ENCODE results near the gene SLC37A1. TPM values are rescaled to one million over a fixed set of nuclear protein-coding genes. Genes with fewer than 3 reads are reported as not detected.
A peak's percentile ranks its signal among the peaks of the same experiment; 100 is the strongest.

SLC37A1 gene
- total RNA-seq, 1 donor from 2014 or later = 23.0 TPM

- intact Hi-C loops (cut with micrococcal nuclease) = no loop called here
- Mint-ChIP-seq H3K4me3 (no peak overlapping the region), H3K36me3 (ENCODE audit: low read depth) (no peaks in the 10 kb centered on the region), H3K4me1 (peaks cover 9% of the 10 kb centered on the region), H3K9me3 (peaks cover 10% of the 10 kb centered on the region), H3K27me3 (peaks cover 36% of the 10 kb centered on the region), H3K27ac (no peak overlapping the region)
- DNase-seq = no peak
These were observed 23.7 kb upstream of the SLC37A1 start for GRCh38 chr21:42489991-42490390.

- no peak for DNase-seq
- intact Hi-C loops (cut with micrococcal nuclease) = no loop called here
- peaks cover 12% of the 10 kb centered on the region for H3K4me1 Mint-ChIP-seq
- no peaks in the 10 kb centered on the region for H3K36me3 Mint-ChIP-seq (ENCODE audit: low read depth)
- no peak overlapping the region for H3K27ac Mint-ChIP-seq
- H3K27me3 Mint-ChIP-seq = peaks cover 35% of the 10 kb centered on the region
- peaks cover 10% of the 10 kb centered on the region for H3K9me3 Mint-ChIP-seq
- no peak overlapping the region for H3K4me3 Mint-ChIP-seq
These were observed 22.9 kb upstream of the SLC37A1 start for GRCh38 chr21:42490720-42491119.

- intact Hi-C loops (cut with micrococcal nuclease) = no loop called here
- H3K4me3 Mint-ChIP-seq = no peak overlapping the region
These were observed 22.3 kb upstream of the SLC37A1 start for GRCh38 chr21:42491328-42491727.

GRCh38 chr21:42492201-42492600 is 21.5 kb upstream of the SLC37A1 start:
- no peaks in the 10 kb centered on the region for H3K36me3 Mint-ChIP-seq (ENCODE audit: low read depth)
- H3K4me1 Mint-ChIP-seq = peaks cover 22% of the 10 kb centered on the region
- no peak for DNase-seq
- no peak overlapping the region for H3K27ac Mint-ChIP-seq
- intact Hi-C loops (cut with micrococcal nuclease) = no loop called here
- peaks cover 22% of the 10 kb centered on the region for H3K27me3 Mint-ChIP-seq
- H3K4me3 Mint-ChIP-seq = no peak overlapping the region
- H3K9me3 Mint-ChIP-seq = peaks cover 10% of the 10 kb centered on the region

More at GRCh38 chr21:42491328-42491727, 22.3 kb upstream of the SLC37A1 start:
- H3K27me3 Mint-ChIP-seq = peaks cover 31% of the 10 kb centered on the region
- peaks cover 16% of the 10 kb centered on the region for H3K4me1 Mint-ChIP-seq
- peaks cover 10% of the 10 kb centered on the region for H3K9me3 Mint-ChIP-seq
- DNase-seq = no peak
- H3K36me3 Mint-ChIP-seq (ENCODE audit: low read depth) = no peaks in the 10 kb centered on the region
- H3K27ac Mint-ChIP-seq = no peak overlapping the region

- Mint-ChIP-seq H3K4me1 (peaks cover 23% of the 10 kb centered on the region), H3K9me3 (peaks cover 7% of the 10 kb centered on the region), H3K27me3 (peaks cover 15% of the 10 kb centered on the region), H3K27ac (no peak overlapping the region), H3K36me3 (ENCODE audit: low read depth) (no peaks in the 10 kb centered on the region), H3K4me3 (no peak overlapping the region)
- intact Hi-C loops (cut with micrococcal nuclease) = no loop called here
- DNase-seq = no peak
These were observed 20.3 kb upstream of the SLC37A1 start for GRCh38 chr21:42493109-42494060.

- H3K36me3 Mint-ChIP-seq (ENCODE audit: low read depth) = no peaks in the 10 kb centered on the region
- no peak for DNase-seq
- peaks cover 13% of the 10 kb centered on the region for H3K27me3 Mint-ChIP-seq
- H3K9me3 Mint-ChIP-seq = no peaks in the 10 kb centered on the region
- intact Hi-C loops (cut with micrococcal nuclease) = no loop called here
- H3K27ac Mint-ChIP-seq = no peak overlapping the region
- no peak overlapping the region for H3K4me3 Mint-ChIP-seq
- peaks cover 23% of the 10 kb centered on the region for H3K4me1 Mint-ChIP-seq
These were observed 18.6 kb upstream of the SLC37A1 start for GRCh38 chr21:42495027-42495426.

- H3K27ac Mint-ChIP-seq = peak overlapping the region; percentile 68
- no peak for DNase-seq
- no peaks in the 10 kb centered on the region for H3K36me3 Mint-ChIP-seq (ENCODE audit: low read depth)
- peaks cover 21% of the 10 kb centered on the region for H3K4me1 Mint-ChIP-seq
- H3K9me3 Mint-ChIP-seq = no peaks in the 10 kb centered on the region
- intact Hi-C loops (cut with micrococcal nuclease) = loop anchor here (1.0 to 2.0 kb wide), 2 partner anchors 19 to 31 kb away; no protein-coding TSS in a partner anchor
- peak overlapping the region; percentile 88 for H3K4me3 Mint-ChIP-seq
- H3K27me3 Mint-ChIP-seq = peaks cover 19% of the 10 kb centered on the region
These were observed 17.9 kb upstream of the SLC37A1 start for GRCh38 chr21:42495765-42496119.

GRCh38 chr21:42496120-42496838 is 17.4 kb upstream of the SLC37A1 start, which contains the start of gene RSPH1:
Gene RSPH1 (minus strand): TSS chr21:42496224. CDS start chr21:42496186, 38 bp downstream.
- DNase-seq = peak; percentile 100
- Mint-ChIP-seq H3K27ac (peak within 1 kb of the TSS; percentile 88), H3K4me3 (peak within 1 kb of the TSS; percentile 88), H3K27me3 (peaks cover 18% of the 10 kb centered on the region), H3K9me3 (no peaks in the 10 kb centered on the region), H3K36me3 (ENCODE audit: low read depth) (no peaks in the 10 kb centered on the region), H3K4me1 (peaks cover 21% of the 10 kb centered on the region)
- intact Hi-C loops (cut with micrococcal nuclease) = loop anchor here (1.0 to 2.0 kb wide), 2 partner anchors 18 to 31 kb away; no protein-coding TSS in a partner anchor

- DNase-seq = no peak
These were observed 16.8 kb upstream of the SLC37A1 start for GRCh38 chr21:42496839-42497202.

GRCh38 chr21:42498012-42498411 is 15.6 kb upstream of the SLC37A1 start:
- no peak overlapping the region for H3K4me3 Mint-ChIP-seq
- no peaks in the 10 kb centered on the region for H3K36me3 Mint-ChIP-seq (ENCODE audit: low read depth)
- peaks cover 21% of the 10 kb centered on the region for H3K27me3 Mint-ChIP-seq
- intact Hi-C loops (cut with micrococcal nuclease) = no loop called here
- no peak for DNase-seq
- peaks cover 15% of the 10 kb centered on the region for H3K4me1 Mint-ChIP-seq
- H3K27ac Mint-ChIP-seq = no peak overlapping the region
- no peaks in the 10 kb centered on the region for H3K9me3 Mint-ChIP-seq

More at GRCh38 chr21:42496839-42497202, 16.8 kb upstream of the SLC37A1 start:
- peaks cover 21% of the 10 kb centered on the region for H3K4me1 Mint-ChIP-seq
- peak overlapping the region; percentile 88 for H3K4me3 Mint-ChIP-seq
- no peaks in the 10 kb centered on the region for H3K9me3 Mint-ChIP-seq
- intact Hi-C loops (cut with micrococcal nuclease) = loop anchor here (1.0 to 2.0 kb wide), 2 partner anchors 17 to 30 kb away; no protein-coding TSS in a partner anchor
- no peaks in the 10 kb centered on the region for H3K36me3 Mint-ChIP-seq (ENCODE audit: low read depth)
- peak overlapping the region; percentile 88 for H3K27ac Mint-ChIP-seq
- peaks cover 21% of the 10 kb centered on the region for H3K27me3 Mint-ChIP-seq

- no peak overlapping the region for H3K27ac Mint-ChIP-seq
- intact Hi-C loops (cut with micrococcal nuclease) = no loop called here
These were observed 14.1 kb upstream of the SLC37A1 start for GRCh38 chr21:42499444-42500112.

GRCh38 chr21:42500225-42500624 is 13.4 kb upstream of the SLC37A1 start:
- intact Hi-C loops (cut with micrococcal nuclease) = no loop called here
- H3K9me3 Mint-ChIP-seq = no peaks in the 10 kb centered on the region
- H3K4me3 Mint-ChIP-seq = no peak overlapping the region
- H3K27me3 Mint-ChIP-seq = peaks cover 24% of the 10 kb centered on the region
- no peak for DNase-seq
- H3K4me1 Mint-ChIP-seq = peaks cover 15% of the 10 kb centered on the region
- no peak overlapping the region for H3K27ac Mint-ChIP-seq
- no peaks in the 10 kb centered on the region for H3K36me3 Mint-ChIP-seq (ENCODE audit: low read depth)

More at GRCh38 chr21:42499444-42500112, 14.1 kb upstream of the SLC37A1 start:
- H3K4me3 Mint-ChIP-seq = no peak overlapping the region
- H3K9me3 Mint-ChIP-seq = no peaks in the 10 kb centered on the region
- H3K36me3 Mint-ChIP-seq (ENCODE audit: low read depth) = no peaks in the 10 kb centered on the region
- peaks cover 15% of the 10 kb centered on the region for H3K4me1 Mint-ChIP-seq
- H3K27me3 Mint-ChIP-seq = peaks cover 22% of the 10 kb centered on the region
- DNase-seq = no peak

GRCh38 chr21:42500736-42501135 is 12.9 kb upstream of the SLC37A1 start:
- no peak for DNase-seq
- Mint-ChIP-seq H3K36me3 (ENCODE audit: low read depth) (no peaks in the 10 kb centered on the region), H3K27ac (no peak overlapping the region), H3K27me3 (peaks cover 26% of the 10 kb centered on the region), H3K4me1 (peaks cover 11% of the 10 kb centered on the region), H3K4me3 (no peak overlapping the region), H3K9me3 (no peaks in the 10 kb centered on the region)
- intact Hi-C loops (cut with micrococcal nuclease) = no loop called here

All from activated CD4-positive, alpha-beta T cell treated with anti-CD3 and anti-CD28 coated beads, Interleukin-2, amount 10 ng/mL, durations not matched to agents 24 days and 14 days (primary cell).